ENCODE data around the gene PIEZO2. TPM values are rescaled to one million over a fixed set of nuclear protein-coding genes. Genes with fewer than 3 reads are reported as not detected.

The PIEZO2 gene
- polyA plus RNA-seq, 4 donors: 16.8 to 23.5 (median 17.9) TPM

- no peak for DNase-seq (ENCODE audit: low read depth in 4 of 4, low spot score in 3 of 4)
Measured at GRCh38 chr18:11035376-11035775, 114.0 kb downstream of the PIEZO2 start.

GRCh38 chr18:11034884-11035283, 114.5 kb downstream of the PIEZO2 start:
- no peak for DNase-seq (ENCODE audit: low read depth in 4 of 4, low spot score in 3 of 4)

GRCh38 chr18:11033503-11033902, 115.9 kb downstream of the PIEZO2 start:
- DNase-seq (ENCODE audit: low read depth in 4 of 4, low spot score in 3 of 4): no peak

GRCh38 chr18:11031966-11032365, 117.4 kb downstream of the PIEZO2 start:
- no peak for DNase-seq (ENCODE audit: low read depth in 4 of 4, low spot score in 3 of 4)

GRCh38 chr18:11029021-11029420, 120.3 kb downstream of the PIEZO2 start:
- no peak for DNase-seq (ENCODE audit: low read depth in 4 of 4, low spot score in 3 of 4)

- no peak for DNase-seq (ENCODE audit: low read depth in 4 of 4, low spot score in 3 of 4)
Measured at GRCh38 chr18:11027862-11028261, 121.5 kb downstream of the PIEZO2 start.

GRCh38 chr18:11025671-11026070, 123.7 kb downstream of the PIEZO2 start:
- no peak for DNase-seq (ENCODE audit: low read depth in 4 of 4, low spot score in 3 of 4)

GRCh38 chr18:11024928-11025669, 124.3 kb downstream of the PIEZO2 start:
- DNase-seq (ENCODE audit: low read depth in 4 of 4, low spot score in 3 of 4): no peak

GRCh38 chr18:11021477-11021876, 127.9 kb downstream of the PIEZO2 start:
- no peak for DNase-seq (ENCODE audit: low read depth in 4 of 4, low spot score in 3 of 4)

- DNase-seq (ENCODE audit: low read depth in 4 of 4, low spot score in 3 of 4): no peak
Measured at GRCh38 chr18:11020877-11021414, 128.4 kb downstream of the PIEZO2 start.

GRCh38 chr18:11020161-11020853, 129.1 kb downstream of the PIEZO2 start:
- DNase-seq (ENCODE audit: low read depth in 4 of 4, low spot score in 3 of 4): no peak

GRCh38 chr18:11019295-11020105, 129.9 kb downstream of the PIEZO2 start:
- DNase-seq (ENCODE audit: low read depth in 4 of 4, low spot score in 3 of 4): no peak

GRCh38 chr18:11009869-11010268, 139.5 kb downstream of the PIEZO2 start:
- no peak for DNase-seq (ENCODE audit: low read depth in 4 of 4, low spot score in 3 of 4)

GRCh38 chr18:11009147-11009546, 140.2 kb downstream of the PIEZO2 start:
- no peak for DNase-seq (ENCODE audit: low read depth in 4 of 4, low spot score in 3 of 4)

- DNase-seq (ENCODE audit: low read depth in 4 of 4, low spot score in 3 of 4): peak in 1 of 4 donors; percentile 12
Measured at GRCh38 chr18:11008505-11008904, 140.9 kb downstream of the PIEZO2 start.

GRCh38 chr18:11005528-11005927, 143.8 kb downstream of the PIEZO2 start:
- no peak for DNase-seq (ENCODE audit: low read depth in 4 of 4, low spot score in 3 of 4)

- no peak for DNase-seq (ENCODE audit: low read depth in 4 of 4, low spot score in 3 of 4)
Measured at GRCh38 chr18:11004951-11005350, 144.4 kb downstream of the PIEZO2 start.

- no peak for DNase-seq (ENCODE audit: low read depth in 4 of 4, low spot score in 3 of 4)
Measured at GRCh38 chr18:11004294-11004693, 145.1 kb downstream of the PIEZO2 start.

GRCh38 chr18:11002796-11003195, 146.6 kb downstream of the PIEZO2 start:
- no peak for DNase-seq (ENCODE audit: low read depth in 4 of 4, low spot score in 3 of 4)

- no peak for DNase-seq (ENCODE audit: low read depth in 4 of 4, low spot score in 3 of 4)
Measured at GRCh38 chr18:11002277-11002676, 147.1 kb downstream of the PIEZO2 start.

GRCh38 chr18:11000071-11000470, 149.3 kb downstream of the PIEZO2 start:
- DNase-seq (ENCODE audit: low read depth in 4 of 4, low spot score in 3 of 4): no peak
